GM19240 (cell line): Measurements from ENCODE around the gene NSMF.

Experiments used
- DNase-seq: peaks from one replicate; pipeline ENCODE4 v3.0.0; 2011; ENCODE audit warnings: low spot score; ENCODE audit not compliant: insufficient read length

NSMF gene

DNA sequence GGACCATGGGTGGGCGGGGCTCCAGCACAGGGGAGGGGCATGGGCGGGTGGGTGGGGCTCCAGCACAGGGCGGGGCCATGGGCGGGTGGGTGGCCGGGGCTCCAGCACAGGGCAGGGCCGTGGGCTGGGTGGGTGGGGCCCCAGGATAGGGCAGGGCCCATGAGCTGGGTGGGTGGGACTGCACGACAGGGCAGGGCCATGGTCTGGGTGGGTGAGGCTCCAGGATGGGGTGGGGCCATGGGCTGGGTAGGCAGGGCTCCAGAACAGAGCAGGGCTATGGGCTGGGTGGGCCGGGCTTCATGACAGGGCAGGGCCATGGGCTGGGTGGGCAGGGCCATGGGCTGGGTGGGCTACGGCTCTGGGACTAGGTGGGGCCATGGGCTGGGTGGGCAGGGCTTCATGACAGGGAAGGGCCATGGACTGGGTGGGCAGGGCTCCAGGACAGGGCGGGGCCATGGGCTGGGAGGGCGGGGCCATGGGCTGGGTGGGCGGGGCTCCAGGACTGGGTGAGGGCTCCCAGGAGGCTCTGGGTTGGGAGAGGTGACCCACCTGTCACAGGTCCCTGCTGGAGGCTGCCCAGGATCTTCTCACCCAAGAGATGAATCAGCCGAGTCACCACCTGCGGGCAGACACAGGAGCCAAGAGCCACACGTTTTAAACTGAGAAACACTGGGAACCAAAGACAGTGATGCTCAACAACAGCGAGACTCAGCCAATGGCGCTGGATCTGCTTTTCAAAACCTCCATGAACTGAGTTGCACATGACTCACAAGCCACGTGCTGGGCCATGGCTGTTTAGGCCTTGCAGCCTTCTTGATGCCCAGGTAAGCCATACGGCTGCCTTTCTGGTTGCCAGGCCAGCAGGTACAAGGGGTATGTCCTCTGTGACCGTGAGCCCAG, 33.6 kb upstream of the NSMF start:
- DNase-seq: no peak

- DNase-seq: no peak
These were observed 32.8 kb upstream of the NSMF start for GRCh38 chr9:137491735-137492432.

- no peak for DNase-seq
These were observed 31.5 kb upstream of the NSMF start for GRCh38 chr9:137490532-137491186.

- no peak for DNase-seq
These were observed 29.8 kb upstream of the NSMF start for GRCh38 chr9:137488906-137489305.

DNA sequence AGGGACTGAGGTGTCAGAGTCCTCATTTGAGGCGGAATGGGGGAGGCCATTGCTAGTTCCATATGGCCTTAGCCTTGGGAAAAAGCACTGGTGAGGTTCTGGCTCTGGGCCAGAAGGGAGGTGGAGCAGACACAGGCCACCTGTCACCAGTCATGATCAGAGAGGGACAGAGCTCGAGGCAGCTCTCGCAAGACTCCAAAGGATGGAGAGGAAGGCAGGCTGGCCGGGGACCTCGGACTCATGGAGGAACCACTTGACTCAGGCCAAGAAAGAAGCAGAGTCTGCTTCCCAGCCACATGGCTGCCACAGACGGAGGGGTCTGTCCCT, 29.2 kb upstream of the NSMF start:
- no peak for DNase-seq

DNA sequence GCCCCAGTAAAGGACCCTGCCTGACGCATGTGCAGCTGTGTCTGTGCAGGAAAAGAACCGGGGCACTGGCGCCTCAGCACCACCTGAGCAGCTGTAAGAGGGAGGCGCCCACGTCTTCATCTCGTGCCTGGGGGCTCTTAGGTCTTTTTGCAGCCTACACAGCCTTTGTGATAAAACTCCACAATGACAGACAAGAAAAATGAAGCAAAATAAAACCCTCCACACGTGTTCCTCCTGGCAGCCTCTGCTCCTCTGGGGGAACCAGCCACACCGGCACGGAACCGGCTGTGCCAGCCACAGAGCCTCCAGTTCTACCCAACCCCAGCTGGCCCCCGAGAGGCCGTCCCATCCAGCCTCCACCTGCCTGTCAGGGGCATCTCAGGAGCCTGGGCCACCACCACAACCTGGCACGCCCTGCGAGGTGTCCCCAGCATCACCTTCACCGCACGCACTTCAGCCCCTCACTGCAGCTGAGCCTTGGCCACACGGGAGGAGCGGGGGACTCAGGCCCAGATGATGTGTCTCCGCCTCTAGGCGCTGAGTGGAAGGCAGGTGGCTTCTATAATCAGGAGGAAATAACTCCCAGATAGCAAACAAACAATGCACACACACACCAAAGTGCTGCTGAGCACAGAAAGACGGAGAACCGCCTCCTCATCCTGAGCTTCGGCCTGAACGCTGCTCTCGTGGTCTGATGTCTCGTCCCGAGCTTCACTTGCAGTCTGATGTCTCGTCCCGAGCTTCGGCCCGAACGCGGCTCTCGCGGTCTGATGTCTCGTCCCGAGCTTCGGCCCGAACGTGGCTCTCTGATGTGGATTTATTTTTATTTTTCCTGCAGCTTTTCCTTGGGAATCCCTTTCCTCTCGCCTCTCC, 28.6 kb upstream of the NSMF start:
- DNase-seq: no peak

DNA sequence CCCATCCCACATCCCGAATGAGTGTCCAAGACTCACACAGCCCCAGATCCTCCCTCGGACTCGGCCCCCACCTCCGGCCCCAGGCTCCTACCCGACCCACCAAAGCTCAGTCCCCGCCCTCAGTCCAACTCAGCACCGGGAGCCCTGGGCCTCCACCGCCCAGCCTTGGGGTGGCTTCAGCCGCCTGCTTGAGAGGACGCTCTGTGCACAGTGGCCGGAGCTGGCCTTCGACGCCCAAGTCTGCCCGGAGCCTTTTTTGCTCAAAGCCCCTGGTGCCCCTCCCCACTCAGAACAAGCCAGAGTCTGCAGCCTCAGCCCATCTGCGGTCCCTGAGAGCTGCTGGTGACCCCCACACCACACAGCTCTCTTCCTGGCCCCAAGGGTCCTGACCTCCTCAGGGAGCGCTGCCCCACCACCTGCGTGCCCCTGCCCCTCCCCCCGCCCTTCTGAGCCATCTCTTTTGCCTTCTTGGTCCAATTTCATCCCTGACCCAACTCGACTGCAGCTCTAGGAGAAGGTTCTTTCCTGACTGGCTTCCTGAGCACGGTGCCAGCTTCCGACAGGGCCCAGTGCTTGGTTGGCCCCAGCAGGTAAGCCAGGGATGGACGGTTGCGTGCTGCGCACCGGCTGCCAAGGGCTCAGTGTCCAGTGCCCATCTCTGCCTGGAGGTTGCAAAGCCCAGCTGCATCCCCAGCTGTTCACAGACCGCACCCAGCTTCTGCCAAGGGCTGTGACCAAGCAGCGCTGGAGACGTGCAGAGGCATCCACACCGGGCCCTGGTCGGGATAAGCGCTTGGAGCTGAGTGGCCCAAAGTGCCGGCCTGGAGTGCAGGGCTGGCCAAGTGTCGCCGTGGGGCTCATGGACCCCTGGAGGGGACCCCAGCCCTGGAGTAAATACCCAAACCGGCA, 27.7 kb upstream of the NSMF start:
- no peak for DNase-seq

- DNase-seq: no peak
These were observed 27.0 kb upstream of the NSMF start for GRCh38 chr9:137486141-137486490.

DNA sequence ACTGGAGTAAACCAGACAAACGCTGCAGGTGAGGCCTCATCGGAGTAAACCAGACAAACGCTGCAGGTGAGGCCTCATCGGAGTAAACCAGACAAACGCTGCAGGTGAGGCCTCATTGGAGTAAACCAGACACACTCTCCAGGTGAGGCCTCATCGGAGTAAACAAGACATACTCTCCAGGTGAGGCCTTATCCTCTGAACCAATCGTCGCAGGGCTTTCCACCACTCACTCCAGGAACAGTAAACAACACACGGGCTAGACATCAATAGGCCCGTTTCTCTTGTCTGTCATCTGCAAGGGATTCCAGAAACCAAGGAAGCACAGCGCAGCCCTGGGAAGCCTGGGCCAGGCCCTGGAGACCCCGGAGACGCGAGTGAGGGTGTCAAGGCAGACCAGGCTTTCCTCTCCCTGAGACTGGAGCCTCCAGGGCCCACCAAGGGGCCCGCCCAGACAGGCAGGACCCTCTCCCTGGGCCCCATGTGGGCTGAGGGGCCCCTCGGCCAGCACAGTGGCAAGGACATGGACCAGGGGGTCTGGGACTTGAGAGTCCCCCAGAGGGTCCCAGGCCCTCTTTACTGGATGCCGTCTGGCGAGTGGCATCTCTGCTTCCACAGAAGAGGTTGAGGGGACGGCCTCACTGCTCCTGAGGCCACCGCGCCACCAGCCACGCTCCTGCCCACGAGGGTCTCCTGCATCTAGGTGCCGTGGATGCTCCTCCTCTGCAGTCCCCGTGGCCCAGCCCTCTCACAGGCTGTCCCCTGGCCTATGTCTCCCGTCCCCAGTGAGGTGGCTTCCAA, 26.4 kb upstream of the NSMF start:
- no peak for DNase-seq

DNA sequence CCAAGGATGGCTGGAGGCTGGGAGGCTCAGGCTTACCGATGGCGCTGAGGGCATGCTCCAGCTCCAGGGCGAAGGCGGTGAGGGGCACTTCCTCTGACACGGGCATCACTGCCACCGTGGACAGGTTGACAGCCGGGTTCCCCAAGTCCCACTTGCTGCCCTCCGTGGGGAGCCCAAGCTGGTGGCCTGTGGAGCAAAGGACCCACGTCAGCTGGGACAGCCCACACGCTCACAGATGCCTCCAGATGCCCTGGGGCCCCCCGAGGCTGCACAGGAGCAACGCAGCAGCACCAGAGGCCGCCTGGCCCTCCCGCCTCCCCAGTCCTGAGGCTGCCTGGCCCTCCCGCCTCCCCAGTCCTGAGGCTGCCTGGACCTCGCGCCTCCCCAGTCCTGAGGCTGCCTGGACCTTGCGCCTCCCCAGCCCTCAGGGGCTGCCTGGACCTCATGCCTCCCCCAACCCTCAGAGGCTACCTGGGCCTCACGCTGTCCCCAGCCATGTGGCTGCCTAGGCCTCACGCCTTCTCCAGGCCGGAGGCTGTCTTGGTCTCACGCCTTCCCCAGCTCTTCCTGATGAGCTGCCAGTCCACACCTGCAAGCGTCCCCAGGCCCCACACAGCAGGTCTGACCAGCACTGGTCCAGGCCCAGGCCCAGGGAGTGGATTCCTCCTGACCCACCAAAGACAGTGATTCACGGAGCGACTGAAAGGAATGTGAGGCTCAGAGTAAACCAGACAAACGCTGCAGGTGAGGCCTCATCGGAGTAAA, 25.6 kb upstream of the NSMF start:
- no peak for DNase-seq

GRCh38 chr9:137482094-137482781, 23.1 kb upstream of the NSMF start:
- DNase-seq: no peak

DNA sequence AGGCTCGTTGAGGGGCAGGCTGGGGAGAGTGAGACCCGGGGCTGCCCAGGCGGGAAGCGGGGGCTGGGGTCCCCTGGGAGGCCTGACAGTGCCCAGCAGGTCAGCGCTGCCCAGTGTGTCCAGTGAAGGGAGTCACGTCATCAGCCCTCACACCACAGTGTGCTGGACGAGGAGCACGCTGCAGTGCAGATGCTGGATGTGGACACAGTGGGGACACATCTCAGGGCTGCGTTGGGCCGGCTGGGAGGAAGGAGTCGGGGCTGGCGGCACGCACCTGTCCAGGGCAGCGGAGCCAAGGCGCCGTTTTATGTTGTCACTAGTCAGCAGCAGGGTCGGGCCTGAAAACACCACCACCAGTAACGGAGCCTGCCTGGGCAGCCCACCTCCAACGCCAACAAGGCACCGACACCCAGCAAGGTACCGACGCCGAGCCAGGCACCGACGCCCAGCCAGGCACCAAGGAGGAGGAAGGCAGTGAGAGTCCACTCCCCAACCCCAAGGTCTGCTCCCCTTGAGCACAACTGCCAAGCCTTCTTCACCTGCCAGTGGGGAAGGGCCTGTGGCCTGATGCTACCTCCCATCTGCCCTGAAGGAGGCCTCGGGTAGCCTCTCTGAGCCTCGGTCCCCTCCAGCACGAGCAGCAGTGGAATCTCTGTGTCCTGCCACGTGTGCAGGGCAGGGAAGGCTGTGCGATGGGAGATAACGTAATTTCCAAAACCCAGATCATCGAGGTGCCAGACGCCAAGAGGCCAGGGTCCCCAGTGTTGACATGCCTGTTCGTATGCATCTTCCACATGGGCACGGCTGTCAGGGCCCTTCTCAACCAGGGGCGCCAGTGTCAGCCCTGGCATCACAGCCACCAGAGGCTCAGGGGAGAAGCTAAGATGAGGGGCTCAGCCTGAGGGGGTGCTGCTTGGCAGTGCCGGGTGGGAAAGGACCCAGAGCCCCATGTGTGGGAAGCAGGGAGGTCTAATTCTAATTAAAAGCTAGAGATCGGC, 21.9 kb upstream of the NSMF start:
- no peak for DNase-seq

DNA sequence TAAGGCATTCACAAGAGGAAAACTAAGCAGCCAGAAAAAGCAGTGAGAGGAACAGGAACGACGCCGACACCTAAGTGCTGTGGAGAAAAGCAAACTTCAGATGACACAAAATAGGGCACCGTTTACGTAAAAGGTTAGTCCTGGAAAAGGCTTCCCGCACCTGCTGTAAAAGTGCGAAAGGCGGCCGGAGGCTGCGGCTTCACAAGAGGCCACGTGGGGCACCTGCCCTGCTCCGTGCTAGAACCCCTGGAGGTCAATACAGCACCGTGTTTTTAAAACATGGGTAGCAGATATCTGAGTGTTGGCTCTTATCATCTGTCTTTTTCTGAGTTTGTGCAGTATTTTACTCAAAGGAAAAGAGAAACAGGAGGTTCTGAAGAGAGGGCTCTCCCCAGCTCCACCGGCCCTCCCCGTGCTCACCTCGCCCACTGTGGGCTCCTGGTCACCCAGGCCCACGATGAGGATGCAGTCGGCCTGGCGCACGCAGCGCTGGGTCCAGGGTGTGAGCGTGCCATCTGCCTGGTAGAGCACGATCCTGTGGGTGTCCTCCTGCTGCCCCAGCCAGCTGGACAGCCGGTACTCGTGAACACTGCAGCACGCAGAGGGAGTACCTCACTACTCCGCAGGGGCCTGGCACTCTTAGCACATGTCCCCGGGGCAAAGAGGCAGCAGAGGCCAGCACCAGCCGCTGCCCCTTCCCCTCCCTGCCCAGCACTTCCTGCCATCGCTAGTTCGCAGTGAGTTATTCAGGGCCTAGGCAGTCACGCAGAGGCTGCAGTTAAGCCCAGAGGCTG, 21.0 kb upstream of the NSMF start:
- no peak for DNase-seq

GRCh38 chr9:137478962-137479861, 20.1 kb upstream of the NSMF start:
- no peak for DNase-seq

GRCh38 chr9:137478613-137478961, 19.5 kb upstream of the NSMF start:
- DNase-seq: no peak
